H9 (cell line): ENCODE data around the gene PAQR9. TPM values are rescaled to one million over a fixed set of nuclear protein-coding genes. Genes with fewer than 3 reads are reported as not detected.

Experiments
- DNase-seq: peaks from one replicate; pipeline ENCODE4 v3.0.0-alpha.2; 2017
- H2AFZ ChIP-seq: one replicate; pipeline ENCODE4 v1.6.1; 2013; ENCODE audit warnings: mild to moderate bottlenecking, low read length, control low read depth, moderate library complexity
- H2AK5ac ChIP-seq: 2 replicates; pipeline ENCODE4 v1.6.1; 2013; ENCODE audit warnings: low read length, control low read depth, mixed read lengths; ENCODE audit not compliant: insufficient read length
- H2BK120ac ChIP-seq: one replicate; pipeline ENCODE4 v1.6.1; 2013; ENCODE audit warnings: low read depth, mild to moderate bottlenecking, low read length, control low read depth, inconsistent platforms; ENCODE audit not compliant: poor library complexity, severe bottlenecking
- H2BK12ac ChIP-seq: 2 replicates; pipeline ENCODE4 v1.6.1; 2013; ENCODE audit warnings: low read length, control low read depth, mixed read lengths, low read depth; ENCODE audit not compliant: insufficient read length
- H2BK15ac ChIP-seq: 2 replicates; pipeline ENCODE4 v1.6.1; 2013; ENCODE audit warnings: low read depth, low read length, control low read depth
- H2BK20ac ChIP-seq: one replicate; pipeline ENCODE4 v1.6.1; 2013; ENCODE audit warnings: low read depth, mild to moderate bottlenecking, low read length, control low read depth, inconsistent platforms; ENCODE audit not compliant: poor library complexity, severe bottlenecking
- H2BK5ac ChIP-seq: 2 replicates; pipeline ENCODE4 v1.6.1; 2013; ENCODE audit warnings: low read length, control low read depth, mixed read lengths; ENCODE audit not compliant: insufficient read length
- H3K14ac ChIP-seq: 2 replicates; pipeline ENCODE4 v1.6.1; 2013; ENCODE audit warnings: low read length, control low read depth; ENCODE audit not compliant: insufficient read depth
- H3K18ac ChIP-seq: 2 replicates; pipeline ENCODE4 v1.6.1; 2013; ENCODE audit warnings: low read depth, mild to moderate bottlenecking, mixed read lengths, low read length, control low read depth; ENCODE audit not compliant: insufficient read length
- H3K23ac ChIP-seq: 2 replicates; pipeline ENCODE4 v1.6.1; 2013; ENCODE audit warnings: low read length, control low read depth, mixed read lengths, low read depth; ENCODE audit not compliant: insufficient read length
- H3K23me2 ChIP-seq: 2 replicates; pipeline ENCODE4 v1.6.1; 2013; ENCODE audit warnings: low read depth, mild to moderate bottlenecking, mixed read lengths, low read length, control low read depth; ENCODE audit not compliant: insufficient read length, poor library complexity, severe bottlenecking
- H3K27ac ChIP-seq: 2 replicates; pipeline ENCODE4 v1.5.1; 2013; ENCODE audit warnings: low read length, control low read depth, mixed read lengths, low read depth; ENCODE audit not compliant: insufficient read length
- H3K27me3 ChIP-seq: 2 replicates; pipeline ENCODE4 v1.6.1; 2013; ENCODE audit warnings: low read length, control low read depth, inconsistent platforms; ENCODE audit not compliant: insufficient read depth
- H3K4ac ChIP-seq: 2 replicates; pipeline ENCODE4 v1.6.1; 2013; ENCODE audit warnings: low read depth, mild to moderate bottlenecking, control low read depth, inconsistent platforms, low read length, moderate library complexity
- H3K4me1 ChIP-seq: 2 replicates; pipeline ENCODE4 v1.6.1; 2013; ENCODE audit warnings: low read length, control low read depth, inconsistent platforms; ENCODE audit not compliant: insufficient read depth
- H3K4me2 ChIP-seq: 2 replicates; pipeline ENCODE4 v1.6.1; 2013; ENCODE audit warnings: low read length, control low read depth, mixed read lengths; ENCODE audit not compliant: insufficient read length, insufficient read depth
- H3K56ac ChIP-seq: 2 replicates; pipeline ENCODE4 v1.6.1; 2013; ENCODE audit warnings: low read depth, mild to moderate bottlenecking, mixed read lengths, low read length, control low read depth; ENCODE audit not compliant: insufficient read length
- H3K79me1 ChIP-seq: 2 replicates; pipeline ENCODE4 v1.6.1; 2013; ENCODE audit warnings: low read depth, mild to moderate bottlenecking, moderate library complexity, low read length, control low read depth, inconsistent platforms; ENCODE audit not compliant: insufficient read depth, poor library complexity, severe bottlenecking
- H3K79me2 ChIP-seq: 2 replicates; pipeline ENCODE4 v1.6.1; 2013; ENCODE audit warnings: low read length, control low read depth, inconsistent platforms; ENCODE audit not compliant: insufficient read depth
- H3K9ac ChIP-seq: 2 replicates; pipeline ENCODE4 v1.6.1; 2013; ENCODE audit warnings: low read length, control low read depth, mixed read lengths; ENCODE audit not compliant: insufficient read length; ENCODE audit errors: extremely low read depth
- H3K9me3 ChIP-seq: one replicate; pipeline ENCODE4 v1.6.1; 2013; ENCODE audit warnings: low read depth, low read length, inconsistent platforms; ENCODE audit not compliant: control insufficient read depth
- H3T11ph ChIP-seq: one replicate; pipeline ENCODE4 v1.6.1; 2013; ENCODE audit warnings: mild to moderate bottlenecking, low read length, control low read depth, inconsistent platforms
- H4K20me1 ChIP-seq: one replicate; pipeline ENCODE4 v1.6.1; 2013; ENCODE audit not compliant: control insufficient read depth, insufficient read length, insufficient read depth
- H4K5ac ChIP-seq: 2 replicates; pipeline ENCODE4 v1.6.1; 2013; ENCODE audit warnings: low read depth, mild to moderate bottlenecking, mixed read lengths, low read length, control low read depth; ENCODE audit not compliant: insufficient read length
- H4K8ac ChIP-seq: replicated peaks from 2 replicates; pipeline ENCODE4 v1.6.1; 2013; ENCODE audit warnings: low read length, control low read depth, mixed read lengths, low read depth; ENCODE audit not compliant: insufficient read length
- H4K91ac ChIP-seq: 2 replicates; pipeline ENCODE4 v1.6.1; 2013; ENCODE audit warnings: low read depth, mild to moderate bottlenecking, moderate library complexity, mixed read lengths, low read length, control low read depth; ENCODE audit not compliant: insufficient read length
- H3K27ac Mint-ChIP-seq, 3 experiments: 2 replicates in 2 of 3; 3 replicates in 1 of 3; pipeline ENCODE4 v1.8.0; 2020 to 2021; ENCODE audit warnings: mixed read lengths in 3 of 3, mild to moderate bottlenecking in 1 of 3, moderate library complexity in 1 of 3
- H3K27me3 Mint-ChIP-seq: 2 replicates; pipeline ENCODE4 v1.8.0; 2021; ENCODE audit warnings: low read depth, mild to moderate bottlenecking, moderate library complexity, mixed read lengths
- H3K36me3 Mint-ChIP-seq, 3 experiments: 2 replicates in 2 of 3; 3 replicates in 1 of 3; pipeline ENCODE4 v1.8.0; 2020 to 2021; ENCODE audit warnings: low read depth in 3 of 3, mixed read lengths in 3 of 3; ENCODE audit not compliant: insufficient read depth in 1 of 3
- H3K4me1 Mint-ChIP-seq, 2 experiments: 2 replicates each; pipeline ENCODE4 v1.8.0; 2020; ENCODE audit warnings: mixed read lengths in 2 of 2
- H3K4me3 Mint-ChIP-seq, 2 experiments: 2 replicates in 1 of 2; 3 replicates in 1 of 2; pipeline ENCODE4 v1.8.0; 2020 to 2021; ENCODE audit warnings: mild to moderate bottlenecking in 2 of 2, mixed read lengths in 2 of 2, moderate library complexity in 1 of 2
- H3K9me3 Mint-ChIP-seq, 2 experiments: 2 replicates in 1 of 2; 3 replicates in 1 of 2; pipeline ENCODE4 v1.8.0; 2020; ENCODE audit warnings: mild to moderate bottlenecking in 2 of 2, mixed read lengths in 2 of 2, moderate library complexity in 1 of 2
- CTCF ChIP-seq: fragments of 200-600 bp; sonication (generic); conservative IDR thresholded peaks from 3 replicates; pipeline ENCODE4 v1.8.0; 2021; ENCODE audit warnings: antibody characterized with exemption, mild to moderate bottlenecking
- WGBS: extraction: QIAGEN DNeasy Blood & Tissue Kit; methylation state at CpG from one replicate; pipeline ENCODE4 v1.1.7; 2013; ENCODE audit warnings: missing lambda C conversion rate, low lambda C conversion rate, mixed read lengths; ENCODE audit not compliant: insufficient read length; ENCODE audit errors: extremely low coverage; 5-methylcytosine and 5-hydroxymethylcytosine counted together
- total RNA-seq: library from RNA; stranded (reverse); gene quantifications from 2 replicates; pipeline ENCODE4 v1.2.1, GENCODE V29; 2021

Gene PAQR9
- total RNA-seq, 1 experiment from 2014 or later: 2.3 TPM

DNA sequence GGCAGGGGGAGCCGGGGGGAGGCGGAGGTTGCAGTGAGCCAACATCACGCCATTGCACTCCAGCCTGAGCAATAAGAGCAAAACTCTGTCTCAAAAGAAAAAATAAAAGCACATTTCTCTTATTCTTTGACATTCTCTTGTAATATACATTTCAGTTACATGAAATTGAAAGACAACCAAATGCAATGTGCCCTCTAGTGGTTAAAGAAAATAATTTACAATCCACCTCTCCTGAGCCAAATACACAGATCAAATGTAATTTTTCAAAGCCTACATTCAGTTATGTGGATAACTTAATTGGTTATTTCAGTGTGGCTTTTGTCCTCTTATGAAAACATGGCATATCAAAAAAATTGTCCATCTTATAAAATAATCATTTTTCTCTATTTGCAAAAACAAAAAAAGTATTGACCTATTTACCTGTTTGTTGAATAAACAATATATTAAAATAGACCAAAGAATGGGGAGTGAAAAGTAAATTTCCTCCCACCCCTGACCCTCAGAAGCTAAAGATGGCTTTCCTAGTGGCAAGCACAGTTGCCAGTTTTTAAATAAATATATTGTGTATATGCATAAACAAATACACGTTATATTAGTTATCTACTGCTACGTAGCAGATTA is 23.7 kb upstream of the PAQR9 start:
- H3K4me3 Mint-ChIP-seq: no peak overlapping the region
- Histone ChIP-seq H3K4me2 (no peak overlapping the region), H3K27me3 (no peaks in the 10 kb centered on the region), H3K79me1 (no peaks in the 10 kb centered on the region), H3K4ac (no peak overlapping the region), H4K20me1 (no peaks in the 10 kb centered on the region), H2BK20ac (no peak overlapping the region), H2AFZ (no peak overlapping the region), H4K91ac (no peak overlapping the region), H3K23me2 (no peaks in the 10 kb centered on the region), H2BK120ac (no peak overlapping the region), H2BK15ac (no peak overlapping the region), H3K9me3 (no peaks in the 10 kb centered on the region), H3K9ac (no peak overlapping the region), H3K14ac (no peak overlapping the region), H2BK5ac (no peak overlapping the region), H3T11ph (no peak overlapping the region), H3K27ac (no peak overlapping the region), H2BK12ac (no peak overlapping the region), H3K23ac (no peak overlapping the region), H4K5ac (no peak overlapping the region), H3K79me2 (no peaks in the 10 kb centered on the region), H3K56ac (no peak overlapping the region), H3K18ac (no peak overlapping the region), H4K8ac (no peak overlapping the region), H3K4me1 (no peaks in the 10 kb centered on the region), H2AK5ac (no peak overlapping the region)
- whole genome bisulfite sequencing: no CpG with 5 or more reads among the region's 5 CpGs
- no peaks in the 10 kb centered on the region; the same call in 1 of the 2 replicates for H3K27me3 Mint-ChIP-seq
- DNase-seq: no peak
- H3K4me1 Mint-ChIP-seq: peaks cover 5 to 12% of the 10 kb centered on the region in 2 experiments
- H3K36me3 Mint-ChIP-seq: no peaks in the 10 kb centered on the region; a peak in 1 of 7 replicates
- H3K27ac Mint-ChIP-seq: no peak overlapping the region
- no peaks in the 10 kb centered on the region for H3K9me3 Mint-ChIP-seq
- TF ChIP-seq CTCF: peak; percentile 76
